HUDEP-2 (cell line): ENCODE data around the gene CNST.
A peak's percentile ranks its signal among the peaks of the same experiment; 100 is the strongest.
"Not testable (repeated sequence)": the region's sequence is repeated elsewhere in the genome, so short reads cannot be mapped to it uniquely, and the experiment has no call there.

ENCODE experiments used
- DNase-seq, 76 experiments: peaks; one replicate each; lab custom pipeline; 2025; ENCODE audit not compliant: unreplicated experiment in 76 of 76; lab: John Stamatoyannopoulos, UW

Gene CNST

DNA sequence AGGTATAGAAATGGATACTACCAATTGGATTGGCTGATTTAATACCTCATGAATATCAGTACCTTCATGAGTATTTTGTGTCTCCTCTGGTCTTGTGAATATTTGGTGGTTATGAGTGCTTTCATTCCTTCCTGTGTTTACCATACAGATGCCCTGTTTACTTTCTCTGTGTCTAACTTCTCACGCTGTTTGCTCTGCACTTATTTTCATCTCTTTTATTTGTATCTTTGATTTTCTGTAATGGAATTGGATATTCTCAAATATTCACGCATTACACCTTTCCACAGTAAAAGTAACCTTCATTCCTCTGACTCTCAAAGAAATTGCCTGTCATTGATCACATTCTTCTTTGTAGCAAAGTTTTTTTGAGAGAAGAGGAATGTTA, 16.8 kb downstream of the CNST start:
- DNase-seq, result no peak

- DNase-seq, result no peak
Measured at GRCh38 chr1:246583448-246584185, 17.4 kb downstream of the CNST start.

DNA sequence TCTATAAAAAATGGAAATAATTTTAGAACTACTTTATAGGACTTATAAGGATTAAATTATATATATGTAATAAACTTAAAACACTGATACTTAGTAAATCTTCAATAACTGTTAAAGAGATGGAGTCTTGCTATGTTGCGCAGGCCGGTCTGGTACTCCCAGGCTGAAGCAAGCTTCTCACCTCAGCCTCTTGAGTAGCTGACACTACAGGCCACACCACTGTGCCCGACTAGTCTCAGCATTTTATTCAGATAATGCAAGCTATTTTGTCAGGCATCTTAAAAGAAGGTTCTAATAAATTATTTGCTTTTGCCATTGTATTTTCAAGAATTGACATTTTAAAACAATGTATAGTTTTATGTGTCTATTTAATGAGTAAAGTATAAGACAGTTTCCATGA, 20.8 kb downstream of the CNST start:
- DNase-seq, result no peak

DNA sequence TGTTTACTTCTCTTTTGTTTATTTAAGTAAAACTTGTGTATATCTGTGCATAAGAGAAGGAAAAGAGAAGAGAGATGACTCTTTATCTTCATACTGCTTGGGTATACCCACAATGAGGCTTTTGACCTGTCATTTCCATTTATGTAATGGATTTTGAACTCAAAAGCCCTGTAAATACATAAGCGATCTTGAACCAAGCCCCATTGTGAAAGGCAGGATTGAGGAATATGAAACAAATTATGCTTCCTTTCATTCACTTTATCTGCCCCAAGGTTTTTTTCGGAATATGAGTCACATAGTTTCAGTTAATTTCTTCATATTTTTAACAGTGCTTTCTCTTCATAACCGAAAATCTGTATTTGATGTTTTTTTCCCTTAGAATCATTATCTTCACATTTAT, 21.4 kb downstream of the CNST start:
- DNase-seq, result no peak

- DNase-seq, result no peak
Measured at GRCh38 chr1:246588159-246588721, 22.0 kb downstream of the CNST start.

DNA sequence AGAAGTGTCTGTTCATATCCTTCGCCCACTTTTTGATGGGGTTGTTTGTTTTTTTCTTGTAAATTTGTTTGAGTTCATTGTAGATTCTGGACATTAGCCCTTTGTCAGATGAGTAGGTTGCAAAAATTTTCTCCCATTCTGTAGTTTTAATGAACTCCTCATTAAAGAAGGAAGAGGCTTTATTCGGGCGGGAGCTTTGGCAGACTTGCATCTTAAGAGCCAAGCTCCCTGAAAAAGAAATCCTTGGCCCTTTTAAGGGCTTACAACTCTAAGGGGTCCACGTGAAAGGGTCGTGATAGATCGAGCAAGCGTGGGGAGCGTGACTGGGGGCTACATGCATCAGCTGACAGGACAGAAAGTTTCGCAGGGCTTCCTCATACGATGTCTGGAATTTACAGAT, 23.7 kb downstream of the CNST start:
- DNase-seq, result not testable (repeated sequence)

GRCh38 chr1:246591047-246591446, 24.8 kb downstream of the CNST start:
- no peak for DNase-seq

DNA sequence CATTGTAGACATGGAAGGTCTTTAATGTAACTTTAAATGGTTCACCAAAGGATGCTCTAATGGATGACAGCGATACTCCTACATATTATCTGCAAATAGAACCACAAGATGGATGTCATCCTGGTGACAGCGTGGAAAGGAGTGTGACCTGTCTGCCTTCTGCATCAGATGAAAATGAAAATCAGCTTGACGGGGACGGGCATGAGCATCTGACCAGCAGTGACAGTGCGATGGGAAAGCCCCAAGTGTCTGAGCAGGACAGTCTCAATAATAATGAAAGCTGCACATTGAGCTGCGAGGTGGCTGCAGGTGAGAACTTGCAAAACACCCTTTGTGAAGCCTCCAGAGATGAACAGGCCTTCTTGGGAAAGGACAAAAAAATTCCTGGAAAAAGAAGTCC, 25.2 kb downstream of the CNST start:
- DNase-seq, result no peak

DNA sequence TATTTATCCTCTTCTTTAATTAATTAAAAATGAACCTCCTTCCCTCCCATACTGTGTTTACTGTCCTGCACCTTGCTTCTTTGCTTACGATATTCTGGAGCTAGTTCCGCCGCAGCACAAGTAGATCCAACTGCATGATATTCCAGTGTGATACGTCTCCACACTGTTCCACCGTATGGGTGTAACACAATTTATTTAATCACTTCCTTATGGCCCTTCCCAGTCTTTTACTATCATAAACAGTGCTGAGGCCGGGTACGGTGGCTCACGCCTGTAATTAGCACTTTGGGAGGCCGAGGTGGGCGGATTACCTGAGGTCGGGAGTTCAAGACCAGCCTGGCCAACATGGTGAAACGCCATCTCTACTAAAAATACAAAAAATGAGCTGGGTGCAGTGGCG, 25.7 kb downstream of the CNST start:
- DNase-seq, result no peak

- no peak for DNase-seq
Measured at GRCh38 chr1:246592695-246593094, 26.4 kb downstream of the CNST start.

- no peak for DNase-seq
Measured at GRCh38 chr1:246595146-246595545, 28.9 kb downstream of the CNST start.

- peak in 1 of 76 experiments; percentile 11 for DNase-seq
Measured at GRCh38 chr1:246597340-246597739, 31.1 kb downstream of the CNST start.

- no peak for DNase-seq
Measured at GRCh38 chr1:246597971-246598370, 31.7 kb downstream of the CNST start.

GRCh38 chr1:246599315-246599714, 33.1 kb downstream of the CNST start:
- DNase-seq, result no peak

DNA sequence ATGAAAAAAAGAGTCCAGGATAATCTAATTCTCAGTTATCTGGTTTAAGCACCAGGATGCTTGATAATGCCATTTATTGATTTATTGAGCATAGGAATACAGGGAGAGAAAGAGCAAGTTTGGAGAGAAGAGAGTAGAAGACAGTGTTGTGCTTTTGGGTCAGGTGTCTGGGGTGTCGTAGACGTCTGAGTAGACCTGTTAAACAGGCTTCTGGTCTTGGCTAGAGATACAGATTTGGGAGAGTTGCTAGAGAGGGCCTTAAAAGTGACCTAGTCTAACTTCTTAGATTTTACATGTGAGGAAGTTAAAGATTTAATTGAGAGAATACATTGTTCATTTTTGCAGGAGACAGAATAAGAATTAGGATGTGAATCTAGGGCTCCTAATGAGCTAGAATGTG, 34.3 kb downstream of the CNST start:
- no peak for DNase-seq

DNA sequence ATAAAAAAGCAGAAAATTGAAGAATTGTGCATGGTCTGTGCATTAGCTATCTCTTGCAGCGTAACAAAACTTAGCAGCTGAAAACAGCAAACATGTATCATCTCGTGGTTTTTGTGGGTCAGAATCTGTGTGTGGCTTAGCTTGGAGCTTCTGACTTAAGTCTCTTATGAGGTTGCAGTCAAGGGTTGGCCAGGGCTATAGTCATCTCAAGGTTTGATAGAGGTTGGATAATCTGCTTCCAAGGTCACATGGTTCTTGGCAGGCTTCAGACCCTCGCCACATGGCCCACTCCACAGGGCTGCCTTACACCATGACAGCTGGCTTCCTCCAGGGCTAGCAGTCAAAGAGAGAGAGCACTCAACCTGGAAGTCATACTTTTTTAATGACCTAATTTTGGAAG, 35.9 kb downstream of the CNST start:
- DNase-seq, result no peak

- DNase-seq, result not testable (repeated sequence)
Measured at GRCh38 chr1:246605231-246605630, 39.0 kb downstream of the CNST start.

GRCh38 chr1:246607462-246607861, 41.2 kb downstream of the CNST start:
- DNase-seq, result no peak

GRCh38 chr1:246608616-246609376, 42.5 kb downstream of the CNST start:
- peak in 24 of 76 experiments; percentile 1 to 35 (median 14) for DNase-seq

DNA sequence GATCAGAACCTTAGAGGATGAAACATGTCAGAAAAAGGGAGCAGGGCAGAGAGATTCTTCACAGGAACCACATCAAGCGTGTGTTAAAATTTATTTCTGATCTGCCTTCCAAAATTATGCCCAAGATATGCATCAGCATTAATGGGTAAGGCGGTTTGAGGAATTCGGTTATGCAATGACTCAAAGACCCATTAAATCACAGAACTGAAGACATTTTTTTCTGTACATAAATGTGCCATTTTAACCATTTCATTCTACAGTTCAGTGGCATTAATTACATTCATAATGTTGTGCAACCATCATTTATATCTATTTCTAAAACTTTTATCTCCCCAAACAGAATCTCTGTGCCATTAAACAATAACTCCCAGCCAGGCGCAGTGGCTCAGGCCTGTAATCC, 43.4 kb downstream of the CNST start:
- DNase-seq, result no peak

DNA sequence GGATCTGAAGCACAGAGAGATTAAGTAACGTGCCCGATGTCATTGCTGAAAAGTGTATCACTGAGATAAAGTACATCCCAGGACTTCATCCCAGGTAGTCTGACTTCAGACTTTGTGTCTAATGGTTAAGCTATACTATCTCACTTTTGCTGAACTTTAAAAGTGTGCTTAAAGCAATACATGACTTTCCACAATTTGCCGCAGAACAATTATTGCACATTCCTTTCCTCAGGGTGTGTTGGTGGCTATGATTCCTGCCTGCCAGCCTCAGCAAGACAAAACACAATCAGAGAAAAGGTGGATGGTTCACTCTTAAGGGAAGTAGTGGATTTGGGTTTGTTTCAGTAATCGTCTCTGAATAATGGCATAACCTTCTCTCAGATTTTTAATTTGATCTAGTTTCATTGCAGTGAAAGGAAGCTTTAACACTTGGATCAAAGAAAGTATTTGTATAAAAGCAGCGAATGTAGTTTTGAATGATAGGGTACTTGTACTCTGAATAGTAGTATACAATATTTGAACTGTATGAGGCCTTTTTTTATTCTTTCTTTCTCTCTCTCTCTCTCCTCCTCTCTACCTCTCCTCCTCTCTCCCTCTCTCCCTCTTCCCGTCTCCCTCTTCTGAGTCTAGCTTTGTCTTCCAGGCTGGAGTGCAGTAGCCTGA, 47.0 kb downstream of the CNST start:
- DNase-seq, result no peak
